Peyer's patch (tissue), 4 donors: ENCODE results near the gene TNS3.

Experiments
- POLR2A ChIP-seq, 2 donors: fragments of 450-650 bp; IDR thresholded peaks; one replicate each; pipeline ENCODE4 v1.5.1; 2017; ENCODE audit warnings: antibody characterized with exemption in 2 of 2, mild to moderate bottlenecking in 2 of 2, moderate library complexity in 2 of 2
- TF ChIP-seq, protein P1 (sequence below), 6 experiments: fragments of 450-650 bp in 4 of 6; fragments of 200-600 bp in 2 of 6; sonication (generic) in 1 of 6; IDR thresholded peaks; one replicate each; pipeline ENCODE4 v1.5.1; 2017 to 2019; ENCODE audit warnings: antibody characterized with exemption in 6 of 6, mild to moderate bottlenecking in 3 of 6, moderate library complexity in 1 of 6

DNA sequence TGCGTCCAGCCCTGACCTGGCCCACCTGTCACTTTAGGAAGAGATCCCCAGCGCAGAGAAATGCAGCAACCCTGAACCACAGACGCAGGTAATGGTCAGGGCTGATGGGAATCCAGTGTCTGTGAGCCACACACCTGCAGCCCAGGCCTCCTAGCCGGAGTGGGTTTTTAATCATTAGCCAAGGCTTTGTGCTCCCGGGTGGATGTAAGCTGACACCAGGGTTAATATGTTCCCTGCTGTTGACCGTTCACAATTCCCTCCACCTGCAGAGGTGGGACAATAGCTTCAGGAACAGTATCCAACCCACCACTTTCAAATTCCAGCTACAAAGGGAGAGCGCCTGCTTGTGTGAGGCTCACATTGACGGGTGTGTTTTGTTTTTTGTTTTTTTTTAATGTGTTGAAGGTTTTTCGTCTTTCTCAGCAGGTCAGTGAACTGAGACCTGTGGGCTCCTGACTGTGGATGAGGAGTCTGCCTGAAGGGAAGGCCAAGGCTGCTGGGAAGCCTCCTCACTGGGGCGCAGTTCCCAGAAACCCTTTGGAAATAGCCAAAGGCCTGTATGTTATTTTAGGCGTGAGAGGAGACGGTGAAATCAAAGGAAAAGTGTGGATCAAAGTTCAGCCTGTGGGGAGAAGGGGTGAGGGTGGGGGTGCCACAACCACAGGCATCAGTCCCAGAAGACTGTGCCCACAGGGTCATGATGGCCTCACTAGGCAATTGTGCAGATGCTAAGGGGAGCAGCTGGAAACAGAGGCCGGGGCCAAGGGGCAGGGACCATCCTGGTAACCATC, 111.1 kb downstream of the TNS3 start:
- TF ChIP-seq, protein P1, sequence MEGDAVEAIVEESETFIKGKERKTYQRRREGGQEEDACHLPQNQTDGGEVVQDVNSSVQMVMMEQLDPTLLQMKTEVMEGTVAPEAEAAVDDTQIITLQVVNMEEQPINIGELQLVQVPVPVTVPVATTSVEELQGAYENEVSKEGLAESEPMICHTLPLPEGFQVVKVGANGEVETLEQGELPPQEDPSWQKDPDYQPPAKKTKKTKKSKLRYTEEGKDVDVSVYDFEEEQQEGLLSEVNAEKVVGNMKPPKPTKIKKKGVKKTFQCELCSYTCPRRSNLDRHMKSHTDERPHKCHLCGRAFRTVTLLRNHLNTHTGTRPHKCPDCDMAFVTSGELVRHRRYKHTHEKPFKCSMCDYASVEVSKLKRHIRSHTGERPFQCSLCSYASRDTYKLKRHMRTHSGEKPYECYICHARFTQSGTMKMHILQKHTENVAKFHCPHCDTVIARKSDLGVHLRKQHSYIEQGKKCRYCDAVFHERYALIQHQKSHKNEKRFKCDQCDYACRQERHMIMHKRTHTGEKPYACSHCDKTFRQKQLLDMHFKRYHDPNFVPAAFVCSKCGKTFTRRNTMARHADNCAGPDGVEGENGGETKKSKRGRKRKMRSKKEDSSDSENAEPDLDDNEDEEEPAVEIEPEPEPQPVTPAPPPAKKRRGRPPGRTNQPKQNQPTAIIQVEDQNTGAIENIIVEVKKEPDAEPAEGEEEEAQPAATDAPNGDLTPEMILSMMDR (IDR thresholded peaks at IDR 0.05), result peak in 1 of 6 experiments; percentile 3
- no peak for TF ChIP-seq POLR2A (IDR thresholded peaks at IDR 0.05)
